NOMO-1 treated with dmso at 0.1 percent for 144 hours (cell line): Measurements from ENCODE around the gene SLC37A1.

ENCODE experiments used
- DNase-seq: peaks from one replicate; lab custom pipeline; 2025; ENCODE audit not compliant: unreplicated experiment; lab: John Stamatoyannopoulos, UW

Gene SLC37A1

GRCh38 chr21:42503711-42504110 lies 9.9 kb upstream of the SLC37A1 start:
- DNase-seq = peak; percentile 6

DNA sequence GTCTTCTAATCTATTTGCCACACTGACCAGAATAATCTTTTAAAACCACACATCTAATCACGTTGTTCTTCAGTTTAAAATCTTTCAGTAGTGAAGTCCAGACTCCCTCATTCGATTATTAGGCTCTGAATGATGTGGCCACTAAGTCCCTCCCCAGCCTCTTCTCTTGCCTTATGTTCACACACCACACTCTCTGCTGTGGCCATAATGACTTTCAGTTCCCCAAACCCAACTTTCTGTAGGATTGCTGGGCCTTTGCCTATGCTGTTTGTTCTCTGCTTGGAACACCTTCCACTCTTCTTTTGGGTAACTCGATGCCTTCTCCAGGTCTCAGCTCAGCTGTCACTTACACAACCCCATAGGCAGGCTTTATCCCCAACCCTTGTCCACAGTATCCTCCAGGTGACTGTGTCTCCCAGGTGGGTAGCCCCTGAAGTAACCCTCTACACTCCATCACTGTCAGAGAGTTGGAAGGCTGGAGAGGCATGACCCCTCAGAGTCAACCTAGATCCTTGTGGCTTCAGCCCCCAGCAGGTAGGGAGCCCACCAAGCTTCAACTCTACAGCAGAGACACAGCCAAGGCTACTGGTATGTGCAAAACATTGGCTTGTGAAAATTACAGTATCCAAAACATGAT lies 8.4 kb upstream of the SLC37A1 start:
- peak; percentile 78 for DNase-seq

DNA sequence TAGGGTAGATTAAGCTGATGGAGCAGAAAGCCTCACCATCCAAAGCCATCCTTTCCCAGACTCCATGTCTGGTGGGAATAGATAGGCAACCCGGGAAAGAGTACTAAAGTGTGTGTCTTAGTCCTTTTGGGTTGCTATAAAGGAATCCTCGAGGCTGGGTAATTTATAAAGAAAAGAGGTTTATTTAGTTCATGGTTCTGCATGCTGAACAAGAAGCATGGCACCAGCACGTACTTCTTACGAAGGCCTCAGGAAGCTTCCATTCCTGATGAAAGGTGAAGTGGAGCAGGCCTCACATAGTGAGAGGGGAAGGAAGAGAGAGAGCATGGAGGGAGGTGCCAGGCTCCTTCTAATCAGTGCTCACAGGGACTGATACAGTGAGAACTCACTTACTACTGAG lies 6.2 kb upstream of the SLC37A1 start:
- DNase-seq = no peak

DNA sequence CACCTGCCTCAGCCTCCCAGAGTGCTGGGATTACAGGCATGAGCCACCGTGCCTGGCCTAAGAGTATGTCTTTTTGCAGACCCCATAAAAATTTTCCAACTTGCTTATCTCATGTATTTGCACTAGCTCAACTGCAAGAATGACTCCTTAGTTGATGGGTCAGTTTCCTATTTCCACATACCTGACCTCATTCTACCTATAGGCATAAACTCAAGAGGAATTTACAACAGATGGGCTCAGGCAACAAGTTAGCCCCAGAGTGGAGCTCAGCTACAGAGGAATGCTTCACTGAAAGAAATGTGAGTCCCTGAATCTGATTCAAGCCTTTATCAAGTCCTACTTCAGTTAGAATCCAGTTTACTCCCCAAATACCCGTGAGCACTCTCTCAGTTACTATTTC lies 5.3 kb upstream of the SLC37A1 start:
- no peak for DNase-seq

GRCh38 chr21:42509244-42509643 lies 4.4 kb upstream of the SLC37A1 start:
- DNase-seq = no peak

GRCh38 chr21:42512346-42513034 lies 1.2 kb upstream of the SLC37A1 start:
- no peak for DNase-seq

DNA sequence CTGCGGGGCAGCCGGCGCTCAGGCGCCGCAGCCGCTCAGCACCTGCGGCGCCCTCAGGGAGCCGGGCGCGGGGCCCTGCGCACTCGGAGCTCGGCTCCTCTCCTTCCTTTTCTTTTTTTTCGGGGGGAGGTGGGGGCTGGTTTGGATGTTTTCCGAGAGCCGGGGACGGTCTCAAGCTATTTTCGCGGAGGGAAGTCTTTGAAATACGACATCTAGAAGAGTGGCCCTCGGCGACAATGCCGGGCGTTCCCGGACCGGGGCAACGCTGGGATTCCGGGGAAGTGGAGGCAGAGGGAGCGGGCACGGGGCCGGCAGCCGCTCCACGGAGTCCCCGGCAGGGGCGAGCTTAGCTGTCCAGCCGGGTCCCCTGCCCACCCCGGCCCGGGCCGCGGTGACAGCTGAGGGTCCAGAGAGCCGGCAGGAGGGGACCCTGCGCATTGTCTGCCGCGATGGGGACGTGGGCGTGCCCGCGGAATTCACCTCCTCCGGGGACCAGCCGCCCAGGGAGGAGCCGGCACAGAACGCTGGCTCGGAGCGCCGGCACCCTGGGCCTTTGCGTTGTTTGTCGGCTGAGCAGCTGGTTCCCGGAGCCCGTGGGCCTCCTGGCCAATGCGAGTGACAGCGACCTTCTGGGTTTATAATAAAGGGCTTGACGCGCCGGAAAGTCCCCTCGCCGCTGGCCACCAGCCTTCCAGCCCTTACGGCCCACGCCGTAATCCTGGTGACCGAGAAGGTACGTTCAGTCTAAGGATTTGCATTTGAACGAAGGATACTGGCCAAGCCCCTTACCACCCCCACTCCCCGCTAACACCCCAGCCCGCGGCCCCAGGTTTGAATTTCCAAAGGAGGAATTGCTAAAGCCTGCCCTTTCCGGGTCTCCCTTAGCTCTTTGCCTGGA lies 582 bp downstream of the SLC37A1 start:
- DNase-seq = peak; percentile 3

GRCh38 chr21:42514883-42515228 lies 1.2 kb downstream of the SLC37A1 start:
- no peak for DNase-seq

DNA sequence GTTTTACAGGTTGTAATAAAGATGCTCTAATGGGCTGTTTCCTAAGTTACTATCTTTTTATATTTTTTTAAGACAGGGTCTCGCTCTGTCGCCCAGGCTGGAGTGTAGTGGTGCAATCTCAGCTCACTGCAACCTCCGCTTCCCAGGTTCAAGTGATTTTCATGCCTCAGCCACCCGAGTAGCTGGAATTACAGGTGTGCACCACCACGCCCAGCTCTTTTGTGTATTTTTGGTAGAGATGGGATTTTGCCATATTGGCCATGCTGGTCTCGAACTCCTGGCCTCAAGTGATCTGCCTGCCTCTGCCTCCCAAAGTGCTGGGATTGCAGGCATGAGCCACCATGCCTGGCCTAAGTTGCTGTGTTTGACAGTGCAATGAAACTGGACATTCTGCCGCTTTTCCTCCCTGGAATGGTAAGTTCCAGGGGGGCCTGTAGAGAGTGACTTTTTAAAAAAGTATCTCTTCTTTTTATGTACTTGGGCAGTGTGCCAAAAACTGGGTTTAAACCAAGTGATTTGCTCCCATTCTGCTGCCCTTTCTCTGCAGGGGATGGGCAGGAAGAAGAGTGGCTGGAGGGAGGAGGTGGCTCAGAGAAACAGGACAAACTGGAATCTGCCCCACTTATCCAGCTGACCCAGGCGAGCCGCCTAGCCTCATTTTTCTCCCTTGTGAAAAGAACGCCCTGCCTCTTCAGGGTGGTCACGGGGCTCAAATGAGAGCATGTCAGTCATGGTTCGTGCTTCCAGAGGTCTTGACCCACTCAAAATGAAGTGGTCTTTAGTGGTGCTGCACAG lies 2.3 kb downstream of the SLC37A1 start:
- DNase-seq = no peak

- DNase-seq = no peak
These were observed 4.6 kb downstream of the SLC37A1 start for GRCh38 chr21:42518215-42518614.

GRCh38 chr21:42518626-42519025 lies 5.0 kb downstream of the SLC37A1 start:
- no peak for DNase-seq

GRCh38 chr21:42520628-42521253 lies 7.1 kb downstream of the SLC37A1 start:
- DNase-seq = no peak

DNA sequence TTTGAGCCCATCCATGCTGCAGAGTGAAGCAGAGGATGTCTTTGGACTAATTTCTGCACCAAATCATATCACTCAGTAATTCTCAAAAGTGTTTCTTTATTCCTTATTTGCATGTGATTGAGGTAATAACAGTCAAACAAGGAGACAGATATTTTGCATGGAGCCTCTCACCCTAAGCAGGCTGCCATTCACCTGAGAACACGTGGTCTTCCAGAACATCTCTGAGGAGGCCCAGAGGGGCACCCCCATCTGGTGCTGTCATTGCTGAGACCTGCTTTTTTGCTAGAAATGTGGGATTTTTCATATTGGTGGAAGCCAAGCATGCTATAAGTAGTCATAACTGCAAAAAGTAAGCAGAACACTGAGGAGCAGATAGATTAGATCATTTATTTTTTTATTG lies 7.7 kb downstream of the SLC37A1 start:
- no peak for DNase-seq

- DNase-seq = no peak
These were observed 8.2 kb downstream of the SLC37A1 start for GRCh38 chr21:42521805-42522204.

DNA sequence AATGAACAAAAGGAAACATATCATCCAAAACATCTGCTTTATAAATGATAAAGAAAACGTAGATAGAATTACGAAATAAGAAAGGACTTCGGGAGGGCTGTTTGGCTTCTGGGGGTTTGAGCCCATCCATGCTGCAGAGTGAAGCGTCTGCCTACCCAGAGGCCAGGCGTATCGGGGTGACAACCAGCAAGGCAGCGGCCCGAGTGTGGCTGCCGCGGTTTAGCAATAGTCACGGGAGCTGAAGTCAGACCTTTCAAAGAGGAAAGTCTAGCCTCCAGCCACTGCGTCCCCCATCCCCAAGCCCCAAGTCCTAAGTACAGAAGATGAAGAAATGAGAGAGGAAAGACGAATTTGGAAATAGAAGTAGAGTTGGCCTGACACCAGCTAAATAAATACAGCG lies 8.6 kb downstream of the SLC37A1 start:
- no peak for DNase-seq

DNA sequence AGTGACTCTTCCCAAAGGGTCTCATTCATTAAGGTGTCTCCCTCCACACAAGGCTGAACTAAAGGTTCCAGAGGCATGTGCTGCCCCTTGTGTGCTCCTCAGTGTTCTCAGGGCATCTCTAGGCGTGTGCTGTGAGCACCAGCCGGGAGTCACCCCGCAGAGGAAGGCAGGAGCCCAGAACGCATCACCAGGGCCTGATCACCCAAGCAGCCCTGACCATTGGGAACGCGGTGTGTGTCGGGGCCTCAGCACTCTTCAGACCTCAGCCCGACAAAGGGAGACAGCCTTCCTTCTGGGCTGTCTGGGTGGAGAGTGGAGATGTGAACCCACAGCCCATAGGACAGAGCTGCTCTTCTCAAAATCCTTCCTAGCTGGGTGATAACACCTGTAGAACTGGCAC lies 9.1 kb downstream of the SLC37A1 start:
- DNase-seq = no peak

GRCh38 chr21:42523211-42523610 lies 9.6 kb downstream of the SLC37A1 start:
- no peak for DNase-seq

- no peak for DNase-seq
These were observed 10.3 kb downstream of the SLC37A1 start for GRCh38 chr21:42523941-42524340.

- no peak for DNase-seq
These were observed 10.8 kb downstream of the SLC37A1 start for GRCh38 chr21:42524341-42525028.

DNA sequence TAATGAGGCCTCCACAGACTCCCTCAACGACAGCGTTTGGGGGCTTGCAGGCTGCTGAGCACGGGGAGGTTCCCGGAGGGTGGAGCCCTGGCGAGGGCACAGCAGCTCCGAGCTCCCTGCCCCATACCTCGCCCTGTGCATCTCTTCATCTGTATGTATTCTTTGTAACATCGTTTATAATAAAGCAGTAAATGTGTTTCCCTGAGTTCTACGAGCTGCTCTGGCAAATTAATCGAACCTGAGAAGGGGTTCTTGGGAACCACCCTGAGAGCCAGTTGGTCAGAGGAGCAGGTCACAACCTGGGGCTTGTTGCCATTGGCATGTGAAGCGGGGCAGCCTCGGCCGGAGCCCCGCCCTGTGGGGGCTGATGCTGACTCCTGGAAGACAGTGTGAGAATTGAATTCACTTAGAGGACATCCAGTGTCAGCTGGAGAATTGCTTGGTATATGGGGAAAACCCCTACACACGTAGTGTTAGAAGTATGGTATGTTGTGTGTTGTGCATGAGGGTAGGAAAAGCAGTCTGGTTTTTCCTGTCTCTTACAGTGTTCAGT lies 11.5 kb downstream of the SLC37A1 start:
- DNase-seq = no peak
